ENCODE data around the gene DIDO1. TPM values are rescaled to one million over a fixed set of nuclear protein-coding genes. Genes with fewer than 3 reads are reported as not detected.

Gene DIDO1
- total RNA-seq, 1 donor from 2014 or later: 58.7 TPM

GRCh38 chr20:62829231-62830230 is 96.8 kb downstream of the DIDO1 start:
- Histone ChIP-seq H3K4me1 (peaks cover 30% of the 10 kb centered on the region), H3K27ac (no peak overlapping the region), H3K27me3 (no peaks in the 10 kb centered on the region), H3K36me3 (no peaks in the 10 kb centered on the region), H3K9me3 (no peaks in the 10 kb centered on the region), H3K4me3 (no peak overlapping the region)
- no peak for TF ChIP-seq CTCF (IDR thresholded peaks at IDR 0.05)
- no peak for TF ChIP-seq POLR2A (IDR thresholded peaks at IDR 0.05)
- TF ChIP-seq POLR2AphosphoS5 (IDR thresholded peaks at IDR 0.05; ENCODE audit: insufficient read depth in 1 of 2, low read depth in 1 of 2): no peak
- intact Hi-C loops (cut with DNase I): no loop called here
- no peak for DNase-seq (ENCODE audit: extremely low spot score in 2 of 2)

DNA sequence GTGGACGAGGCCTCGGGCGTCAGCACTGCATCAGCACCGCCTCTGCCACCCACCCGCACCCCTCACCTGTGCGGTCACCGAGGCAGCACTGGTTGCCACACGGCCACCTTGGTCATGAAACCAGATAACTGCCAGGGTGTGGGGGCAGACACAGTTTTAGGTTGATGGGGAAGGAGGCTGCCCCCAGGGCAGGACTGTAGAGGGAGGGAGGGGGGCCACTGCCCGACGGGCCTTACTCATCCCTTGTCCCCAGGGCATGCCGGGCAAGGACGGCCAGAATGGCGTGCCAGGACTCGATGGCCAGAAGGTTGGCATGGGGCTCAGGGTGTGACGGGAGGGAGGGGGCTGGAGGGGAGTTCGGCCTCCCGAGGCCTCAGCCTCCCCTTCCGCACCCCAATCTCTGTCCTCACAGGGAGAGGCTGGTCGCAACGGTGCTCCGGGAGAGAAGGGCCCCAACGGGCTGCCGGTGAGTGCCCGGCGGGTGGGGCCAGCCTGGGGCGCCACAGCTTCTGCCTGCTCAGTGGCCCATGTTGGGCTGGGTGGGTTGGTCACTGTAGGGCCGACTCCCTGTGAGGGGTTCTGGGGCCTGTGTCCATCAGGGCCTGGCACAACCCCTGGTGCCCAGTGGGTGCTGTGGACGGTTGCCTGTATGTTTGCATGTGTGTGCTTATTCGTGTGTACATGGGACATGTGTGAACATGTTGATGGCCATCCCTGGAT is 97.6 kb downstream of the DIDO1 start:
- Histone ChIP-seq H3K36me3 (no peaks in the 10 kb centered on the region), H3K4me3 (no peak overlapping the region), H3K4me1 (peaks cover 38% of the 10 kb centered on the region), H3K27ac (no peak overlapping the region), H3K9me3 (no peaks in the 10 kb centered on the region), H3K27me3 (no peaks in the 10 kb centered on the region)
- DNase-seq (ENCODE audit: extremely low spot score in 2 of 2): no peak
- TF ChIP-seq POLR2AphosphoS5 (IDR thresholded peaks at IDR 0.05; ENCODE audit: insufficient read depth in 1 of 2, low read depth in 1 of 2) (no peak), CTCF (IDR thresholded peaks at IDR 0.05) (no peak), POLR2A (IDR thresholded peaks at IDR 0.05) (no peak)
- intact Hi-C loops (cut with DNase I): no loop called here

- Histone ChIP-seq H3K4me3 (no peak overlapping the region), H3K27me3 (no peaks in the 10 kb centered on the region), H3K36me3 (no peaks in the 10 kb centered on the region), H3K9me3 (no peaks in the 10 kb centered on the region), H3K27ac (no peak overlapping the region), H3K4me1 (peaks cover 37% of the 10 kb centered on the region)
- no peak for DNase-seq (ENCODE audit: extremely low spot score in 2 of 2)
- intact Hi-C loops (cut with DNase I): no loop called here
- no peak for TF ChIP-seq POLR2AphosphoS5 (IDR thresholded peaks at IDR 0.05; ENCODE audit: insufficient read depth in 1 of 2, low read depth in 1 of 2)
- no peak for TF ChIP-seq POLR2A (IDR thresholded peaks at IDR 0.05)
- TF ChIP-seq CTCF (IDR thresholded peaks at IDR 0.05): no peak
Measured at GRCh38 chr20:62828051-62828450, 98.3 kb downstream of the DIDO1 start.

Small RNAs within 50 kb of the gene (small RNA-seq; reads per million reads assigned to genes)
- not detected for gene DPH3P1

Other genes with a start within 250 kb of the DIDO1 start
- 0.49 TPM for gene NTSR1, start 217.7 kb downstream of the DIDO1 start, total RNA-seq
- 10.6 TPM for gene MRGBP, start 130.0 kb downstream of the DIDO1 start, total RNA-seq
- gene OGFR, start 121.7 kb downstream of the DIDO1 start, total RNA-seq: 43.7 TPM
- 1.2 TPM for gene COL9A3, start 109.5 kb downstream of the DIDO1 start, total RNA-seq
- gene TCFL5, start 64.7 kb downstream of the DIDO1 start, total RNA-seq: 11.5 TPM
- 30.2 TPM for gene GID8, start 11.6 kb upstream of the DIDO1 start, total RNA-seq
- gene SLC17A9, start 26.2 kb upstream of the DIDO1 start, total RNA-seq: 2.5 TPM
- not detected for gene BHLHE23, start 80.5 kb upstream of the DIDO1 start, total RNA-seq

Data from vagina (tissue), 2 donors.